GM19351 (cell line): Measurements from ENCODE around the gene HACL1.
A peak's percentile ranks its signal among the peaks of the same experiment; 100 is the strongest.
"Not testable (repeated sequence)": the region's sequence is repeated elsewhere in the genome, so short reads cannot be mapped to it uniquely, and the experiment has no call there.

Experiments used
- ATAC-seq: cut with Tn5 transposase; IDR thresholded peaks from one replicate; pipeline ENCODE4 v1.9.1; 2021; ENCODE audit warnings: mild to moderate bottlenecking, moderate library complexity; ENCODE audit not compliant: unreplicated experiment

Gene HACL1

GRCh38 chr3:15581471-15582394 is 19.6 kb downstream of the HACL1 start:
- ATAC-seq, result no peak

GRCh38 chr3:15579051-15579450 is 22.3 kb downstream of the HACL1 start:
- no peak for ATAC-seq

GRCh38 chr3:15578289-15578867 is 23.0 kb downstream of the HACL1 start:
- ATAC-seq, result no peak

GRCh38 chr3:15576475-15576874 is 24.9 kb downstream of the HACL1 start:
- no peak for ATAC-seq

GRCh38 chr3:15575446-15575845 is 25.9 kb downstream of the HACL1 start:
- no peak for ATAC-seq

- no peak for ATAC-seq
These were observed 29.2 kb downstream of the HACL1 start for GRCh38 chr3:15572138-15572537.

- ATAC-seq, result no peak
These were observed 38.2 kb downstream of the HACL1 start for GRCh38 chr3:15563190-15563589.

GRCh38 chr3:15562560-15562959 is 38.8 kb downstream of the HACL1 start:
- no peak for ATAC-seq

- no peak for ATAC-seq
These were observed 42.8 kb downstream of the HACL1 start for GRCh38 chr3:15558581-15558980.

GRCh38 chr3:15557511-15557946 is 43.8 kb downstream of the HACL1 start:
- ATAC-seq, result peak; percentile 62

GRCh38 chr3:15556512-15556911 is 44.9 kb downstream of the HACL1 start:
- peak; percentile 91 for ATAC-seq

- no peak for ATAC-seq
These were observed 47.6 kb downstream of the HACL1 start for GRCh38 chr3:15553749-15554148.

- ATAC-seq, result no peak
These were observed 49.5 kb downstream of the HACL1 start for GRCh38 chr3:15551902-15552301.

GRCh38 chr3:15549846-15550245 is 51.5 kb downstream of the HACL1 start:
- no peak for ATAC-seq

GRCh38 chr3:15542614-15543013 is 58.8 kb downstream of the HACL1 start:
- ATAC-seq, result no peak

GRCh38 chr3:15541371-15541770 is 60.0 kb downstream of the HACL1 start:
- ATAC-seq, result no peak

- no peak for ATAC-seq
These were observed 62.3 kb downstream of the HACL1 start for GRCh38 chr3:15539066-15539465.

- ATAC-seq, result no peak
These were observed 63.0 kb downstream of the HACL1 start for GRCh38 chr3:15538345-15538744.

- no peak for ATAC-seq
These were observed 64.5 kb downstream of the HACL1 start for GRCh38 chr3:15536856-15537255.

- ATAC-seq, result peak; percentile 70
These were observed 65.6 kb downstream of the HACL1 start for GRCh38 chr3:15535732-15536131.

GRCh38 chr3:15532614-15533013 is 68.8 kb downstream of the HACL1 start:
- not testable (repeated sequence) for ATAC-seq

- ATAC-seq, result no peak
These were observed 70.0 kb downstream of the HACL1 start for GRCh38 chr3:15531346-15531745.
